Uterus (tissue), 2 donors: ENCODE data around the gene RNF144A.

Source experiments
- CTCF ChIP-seq, 4 experiments: fragments of 200-600 bp in 2 of 4; fragments of 450-650 bp in 2 of 4; sonication (generic) in 2 of 4; IDR thresholded peaks; one replicate each; pipeline ENCODE4 v1.5.1; 2016 to 2019; ENCODE audit warnings: antibody characterized with exemption in 4 of 4, mild to moderate bottlenecking in 2 of 4, moderate library complexity in 1 of 4
- POLR2A ChIP-seq, 2 donors: fragments of 450-650 bp; IDR thresholded peaks; one replicate each; pipeline ENCODE4 v1.6.1; 2016; ENCODE audit warnings: antibody characterized with exemption in 2 of 2, mild to moderate bottlenecking in 1 of 2, moderate library complexity in 1 of 2

- TF ChIP-seq CTCF (IDR thresholded peaks at IDR 0.05), result no peak
- TF ChIP-seq POLR2A (IDR thresholded peaks at IDR 0.05), result no peak
Measured at GRCh38 chr2:7023542-7023941, 106.3 kb downstream of the RNF144A start.
